Measurements from ENCODE around the gene TENM3.

TENM3 gene

GRCh38 chr4:182819751-182820150 lies 576.5 kb downstream of the TENM3 start:
- Histone ChIP-seq H3K4me3 (ENCODE audit: low read length in 2 of 2) (no peak overlapping the region), H3K4me1 (ENCODE audit: control insufficient read depth, insufficient read depth, low read length) (no peaks in the 10 kb centered on the region), H3K27ac (ENCODE audit: low read length) (no peak overlapping the region), H3K9me3 (ENCODE audit: control insufficient read depth in 2 of 2, low read length in 2 of 2) (no peaks in the 10 kb centered on the region), H3K9ac (ENCODE audit: low read length in 2 of 2) (no peak overlapping the region), H3K36me3 (ENCODE audit: control insufficient read depth in 2 of 2, insufficient read depth in 2 of 2, low read length in 2 of 2) (no peaks in the 10 kb centered on the region), H3K27me3 (ENCODE audit: control insufficient read depth in 1 of 2, insufficient read depth in 2 of 2, low read length in 2 of 2) (no peaks in the 10 kb centered on the region)

DNA sequence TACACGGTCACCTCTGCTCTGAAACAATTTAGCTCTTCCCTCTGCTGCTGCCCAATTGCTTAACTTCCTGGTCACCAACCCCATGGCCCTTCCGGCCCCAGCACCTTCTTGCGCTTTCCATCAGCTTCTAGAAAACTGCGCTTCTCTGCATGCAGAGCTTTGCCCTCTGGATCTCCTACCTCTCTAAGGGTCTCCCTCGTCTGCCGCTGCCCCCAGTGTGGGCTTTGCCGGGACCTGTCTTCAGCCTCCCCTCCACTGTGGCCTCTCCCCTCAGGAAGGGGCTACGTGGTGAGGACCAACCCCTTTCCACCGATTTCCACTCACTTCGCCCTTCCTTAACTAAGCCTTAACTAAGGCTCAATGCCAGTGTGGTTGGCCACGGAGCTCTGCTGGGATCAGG lies 579.4 kb downstream of the TENM3 start:
- no peaks in the 10 kb centered on the region for H3K4me1 ChIP-seq (ENCODE audit: control insufficient read depth, insufficient read depth, low read length)

DNA sequence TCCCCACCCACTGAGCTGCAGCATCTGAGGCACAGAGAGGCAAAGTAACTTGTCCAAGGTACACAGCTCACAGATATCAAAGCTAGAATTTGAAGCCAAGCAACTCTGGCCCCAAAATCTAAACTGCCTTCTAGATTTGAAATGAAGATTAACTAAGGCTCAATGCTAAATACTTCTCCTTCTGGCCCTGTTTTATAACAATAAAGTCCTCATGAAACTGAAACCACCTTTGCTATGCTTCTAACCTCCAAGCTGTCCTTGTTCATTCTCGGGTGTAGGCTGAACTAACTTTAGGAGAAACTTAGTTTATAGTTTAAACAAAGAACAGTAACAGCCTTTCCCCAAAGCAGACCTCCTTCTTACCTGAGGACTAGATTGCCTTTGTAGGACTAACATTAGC lies 580.4 kb downstream of the TENM3 start:
- Histone ChIP-seq H3K27ac (ENCODE audit: low read length) (no peak overlapping the region), H3K36me3 (ENCODE audit: control insufficient read depth in 2 of 2, insufficient read depth in 2 of 2, low read length in 2 of 2) (no peaks in the 10 kb centered on the region), H3K27me3 (ENCODE audit: control insufficient read depth in 1 of 2, insufficient read depth in 2 of 2, low read length in 2 of 2) (no peaks in the 10 kb centered on the region), H3K4me1 (ENCODE audit: control insufficient read depth, insufficient read depth, low read length) (no peaks in the 10 kb centered on the region), H3K4me3 (ENCODE audit: low read length in 2 of 2) (no peak overlapping the region), H3K9ac (ENCODE audit: low read length in 2 of 2) (no peak overlapping the region), H3K9me3 (ENCODE audit: control insufficient read depth in 2 of 2, low read length in 2 of 2) (no peaks in the 10 kb centered on the region)

More for the DNA sequence above, 579.4 kb downstream of the TENM3 start:
- Histone ChIP-seq H3K9me3 (ENCODE audit: control insufficient read depth in 2 of 2, low read length in 2 of 2) (no peaks in the 10 kb centered on the region), H3K27ac (ENCODE audit: low read length) (no peak overlapping the region), H3K9ac (ENCODE audit: low read length in 2 of 2) (no peak overlapping the region), H3K27me3 (ENCODE audit: control insufficient read depth in 1 of 2, insufficient read depth in 2 of 2, low read length in 2 of 2) (no peaks in the 10 kb centered on the region), H3K36me3 (ENCODE audit: control insufficient read depth in 2 of 2, insufficient read depth in 2 of 2, low read length in 2 of 2) (no peaks in the 10 kb centered on the region), H3K4me3 (ENCODE audit: low read length in 2 of 2) (no peak overlapping the region)

- H3K36me3 ChIP-seq (ENCODE audit: control insufficient read depth in 2 of 2, insufficient read depth in 2 of 2, low read length in 2 of 2), result no peaks in the 10 kb centered on the region
- no peaks in the 10 kb centered on the region for H3K4me1 ChIP-seq (ENCODE audit: control insufficient read depth, insufficient read depth, low read length)
- no peak overlapping the region for H3K27ac ChIP-seq (ENCODE audit: low read length)
- H3K9ac ChIP-seq (ENCODE audit: low read length in 2 of 2), result no peak overlapping the region
- H3K4me3 ChIP-seq (ENCODE audit: low read length in 2 of 2), result no peak overlapping the region
- no peaks in the 10 kb centered on the region for H3K9me3 ChIP-seq (ENCODE audit: control insufficient read depth in 2 of 2, low read length in 2 of 2)
- H3K27me3 ChIP-seq (ENCODE audit: control insufficient read depth in 1 of 2, insufficient read depth in 2 of 2, low read length in 2 of 2), result no peaks in the 10 kb centered on the region
Observed at GRCh38 chr4:182825003-182825402, 581.8 kb downstream of the TENM3 start.

DNA sequence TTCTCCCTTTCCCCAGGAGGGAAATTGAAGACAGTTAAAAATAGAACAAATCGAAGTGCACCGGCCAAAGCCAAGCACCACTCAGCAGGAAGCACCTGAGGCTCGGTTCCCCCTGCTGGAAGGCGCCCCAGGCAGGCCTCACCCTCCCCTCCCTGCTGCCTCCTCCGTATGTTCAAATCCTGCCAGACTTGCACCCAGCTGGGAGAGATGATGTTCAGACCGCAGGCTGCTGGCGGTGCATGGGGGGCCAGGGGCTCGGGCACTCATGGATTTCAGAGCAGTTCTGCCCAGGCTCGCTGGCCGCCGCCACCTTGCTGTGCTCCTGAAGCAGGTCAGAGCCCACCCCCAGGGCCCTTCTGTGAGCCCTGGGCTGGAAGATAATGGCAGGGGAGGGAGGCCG lies 582.6 kb downstream of the TENM3 start:
- Histone ChIP-seq H3K4me3 (ENCODE audit: low read length in 2 of 2) (no peak overlapping the region), H3K36me3 (ENCODE audit: control insufficient read depth in 2 of 2, insufficient read depth in 2 of 2, low read length in 2 of 2) (no peaks in the 10 kb centered on the region), H3K27ac (ENCODE audit: low read length) (no peak overlapping the region), H3K9me3 (ENCODE audit: control insufficient read depth in 2 of 2, low read length in 2 of 2) (no peaks in the 10 kb centered on the region), H3K4me1 (ENCODE audit: control insufficient read depth, insufficient read depth, low read length) (no peaks in the 10 kb centered on the region), H3K9ac (ENCODE audit: low read length in 2 of 2) (no peak overlapping the region), H3K27me3 (ENCODE audit: control insufficient read depth in 1 of 2, insufficient read depth in 2 of 2, low read length in 2 of 2) (no peaks in the 10 kb centered on the region)

DNA sequence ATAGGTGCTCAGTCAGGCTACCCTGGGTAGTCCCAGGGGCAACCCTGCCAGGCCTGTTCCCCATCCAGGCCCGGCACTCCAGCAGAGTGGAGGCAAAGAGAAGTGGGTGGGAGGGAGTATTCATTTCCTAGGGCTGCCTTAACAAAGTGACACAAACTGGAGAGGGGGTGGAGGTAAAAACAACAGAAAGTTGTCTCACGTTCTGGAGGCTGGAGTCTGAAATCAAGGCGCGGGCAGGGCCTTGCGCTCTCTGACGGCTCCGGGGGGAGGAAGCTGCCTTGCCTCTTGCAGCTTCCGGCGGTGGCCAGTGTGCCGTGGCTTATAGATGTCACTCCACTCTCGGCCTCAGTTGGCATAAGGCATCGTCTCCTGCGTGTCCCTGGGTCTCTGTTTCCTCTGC lies 583.2 kb downstream of the TENM3 start:
- Histone ChIP-seq H3K36me3 (ENCODE audit: control insufficient read depth in 2 of 2, insufficient read depth in 2 of 2, low read length in 2 of 2) (no peaks in the 10 kb centered on the region), H3K4me1 (ENCODE audit: control insufficient read depth, insufficient read depth, low read length) (no peaks in the 10 kb centered on the region), H3K9ac (ENCODE audit: low read length in 2 of 2) (no peak overlapping the region), H3K27me3 (ENCODE audit: control insufficient read depth in 1 of 2, insufficient read depth in 2 of 2, low read length in 2 of 2) (no peaks in the 10 kb centered on the region), H3K9me3 (ENCODE audit: control insufficient read depth in 2 of 2, low read length in 2 of 2) (no peaks in the 10 kb centered on the region), H3K4me3 (ENCODE audit: low read length in 2 of 2) (no peak overlapping the region), H3K27ac (ENCODE audit: low read length) (no peak overlapping the region)

- Histone ChIP-seq H3K4me1 (ENCODE audit: control insufficient read depth, insufficient read depth, low read length) (no peaks in the 10 kb centered on the region), H3K4me3 (ENCODE audit: low read length in 2 of 2) (no peak overlapping the region), H3K27ac (ENCODE audit: low read length) (no peak overlapping the region), H3K36me3 (ENCODE audit: control insufficient read depth in 2 of 2, insufficient read depth in 2 of 2, low read length in 2 of 2) (no peaks in the 10 kb centered on the region), H3K27me3 (ENCODE audit: control insufficient read depth in 1 of 2, insufficient read depth in 2 of 2, low read length in 2 of 2) (no peaks in the 10 kb centered on the region), H3K9me3 (ENCODE audit: control insufficient read depth in 2 of 2, low read length in 2 of 2) (no peaks in the 10 kb centered on the region), H3K9ac (ENCODE audit: low read length in 2 of 2) (no peak overlapping the region)
Observed at GRCh38 chr4:182827166-182827565, 584.0 kb downstream of the TENM3 start.

DNA sequence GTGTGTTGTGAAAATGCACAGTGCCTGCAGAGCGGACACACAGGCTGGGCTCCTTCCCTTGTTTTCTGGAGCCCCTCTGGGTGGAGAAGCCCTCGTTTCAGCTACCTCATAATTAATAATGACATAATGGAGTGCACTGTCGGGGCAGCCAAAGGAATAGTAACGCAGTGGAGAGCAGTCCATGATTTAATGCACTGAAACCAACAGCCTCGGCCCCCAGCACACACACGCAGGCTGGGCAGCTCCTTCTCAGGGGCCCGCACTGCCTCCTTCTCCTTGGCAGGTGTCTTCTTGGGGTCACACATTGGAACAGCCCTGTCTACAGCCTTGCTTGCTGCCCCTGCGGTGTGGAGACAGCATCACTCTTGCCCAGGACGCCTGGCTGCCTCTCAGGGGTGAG lies 584.8 kb downstream of the TENM3 start:
- Histone ChIP-seq H3K36me3 (ENCODE audit: control insufficient read depth in 2 of 2, insufficient read depth in 2 of 2, low read length in 2 of 2) (no peaks in the 10 kb centered on the region), H3K27ac (ENCODE audit: low read length) (no peak overlapping the region), H3K4me3 (ENCODE audit: low read length in 2 of 2) (no peak overlapping the region), H3K9ac (ENCODE audit: low read length in 2 of 2) (no peak overlapping the region), H3K9me3 (ENCODE audit: control insufficient read depth in 2 of 2, low read length in 2 of 2) (no peaks in the 10 kb centered on the region), H3K27me3 (ENCODE audit: control insufficient read depth in 1 of 2, insufficient read depth in 2 of 2, low read length in 2 of 2) (peaks cover 0 to 4% of the 10 kb centered on the region in 2 donors), H3K4me1 (ENCODE audit: control insufficient read depth, insufficient read depth, low read length) (no peaks in the 10 kb centered on the region)

- H3K4me3 ChIP-seq (ENCODE audit: low read length in 2 of 2), result no peak overlapping the region
- peaks cover 0 to 4% of the 10 kb centered on the region in 2 donors for H3K27me3 ChIP-seq (ENCODE audit: control insufficient read depth in 1 of 2, insufficient read depth in 2 of 2, low read length in 2 of 2)
- no peak overlapping the region for H3K9ac ChIP-seq (ENCODE audit: low read length in 2 of 2)
- no peaks in the 10 kb centered on the region for H3K4me1 ChIP-seq (ENCODE audit: control insufficient read depth, insufficient read depth, low read length)
- H3K36me3 ChIP-seq (ENCODE audit: control insufficient read depth in 2 of 2, insufficient read depth in 2 of 2, low read length in 2 of 2), result no peaks in the 10 kb centered on the region
- no peak overlapping the region for H3K27ac ChIP-seq (ENCODE audit: low read length)
- no peaks in the 10 kb centered on the region for H3K9me3 ChIP-seq (ENCODE audit: control insufficient read depth in 2 of 2, low read length in 2 of 2)
Observed at GRCh38 chr4:182828360-182829025, 585.3 kb downstream of the TENM3 start.

GRCh38 chr4:182829196-182829595 lies 586.0 kb downstream of the TENM3 start:
- H3K9me3 ChIP-seq (ENCODE audit: control insufficient read depth in 2 of 2, low read length in 2 of 2), result no peaks in the 10 kb centered on the region
- peaks cover 0 to 4% of the 10 kb centered on the region in 2 donors for H3K27me3 ChIP-seq (ENCODE audit: control insufficient read depth in 1 of 2, insufficient read depth in 2 of 2, low read length in 2 of 2)
- no peaks in the 10 kb centered on the region for H3K36me3 ChIP-seq (ENCODE audit: control insufficient read depth in 2 of 2, insufficient read depth in 2 of 2, low read length in 2 of 2)
- H3K9ac ChIP-seq (ENCODE audit: low read length in 2 of 2), result no peak overlapping the region
- no peak overlapping the region for H3K27ac ChIP-seq (ENCODE audit: low read length)
- no peak overlapping the region for H3K4me3 ChIP-seq (ENCODE audit: low read length in 2 of 2)
- no peaks in the 10 kb centered on the region for H3K4me1 ChIP-seq (ENCODE audit: control insufficient read depth, insufficient read depth, low read length)

DNA sequence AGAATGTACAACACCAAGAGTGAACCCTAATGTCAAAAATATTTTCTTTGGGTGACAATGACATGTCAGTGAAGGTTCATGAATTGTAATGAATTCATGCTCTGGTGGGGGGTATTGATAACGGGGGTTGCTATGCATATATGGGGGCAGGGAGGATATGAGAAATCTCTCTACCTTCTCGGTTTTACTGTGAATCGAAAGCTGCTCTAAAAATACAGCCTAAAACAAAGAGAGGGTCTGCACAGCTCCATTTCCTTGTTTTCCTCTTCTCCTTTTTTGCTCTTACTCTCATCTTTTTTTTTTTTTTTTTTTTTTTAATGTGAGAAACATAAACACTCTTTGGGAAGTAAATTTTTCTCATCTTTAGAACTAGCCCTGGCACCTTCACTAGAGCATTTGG lies 588.2 kb downstream of the TENM3 start:
- H3K4me3 ChIP-seq (ENCODE audit: low read length in 2 of 2), result no peak overlapping the region
- no peaks in the 10 kb centered on the region for H3K9me3 ChIP-seq (ENCODE audit: control insufficient read depth in 2 of 2, low read length in 2 of 2)

More for the DNA sequence above, 588.2 kb downstream of the TENM3 start:
- H3K27ac ChIP-seq (ENCODE audit: low read length), result no peak overlapping the region
- peaks cover 3 to 9% of the 10 kb centered on the region in 2 donors for H3K27me3 ChIP-seq (ENCODE audit: control insufficient read depth in 1 of 2, insufficient read depth in 2 of 2, low read length in 2 of 2)
- no peaks in the 10 kb centered on the region for H3K4me1 ChIP-seq (ENCODE audit: control insufficient read depth, insufficient read depth, low read length)
- no peak overlapping the region for H3K9ac ChIP-seq (ENCODE audit: low read length in 2 of 2)
- H3K36me3 ChIP-seq (ENCODE audit: control insufficient read depth in 2 of 2, insufficient read depth in 2 of 2, low read length in 2 of 2), result no peaks in the 10 kb centered on the region
